HepG2 (cell line): Measurements from ENCODE around the gene LCE2C. TPM values are rescaled to one million over a fixed set of nuclear protein-coding genes. Genes with fewer than 3 reads are reported as not detected.

Experiments
- ATAC-seq: fragments of 200-7000 bp; cut with Tn5 transposase; 3 replicates; pipeline ENCODE4 v1.9.1; 2020; ENCODE audit warnings: mild to moderate bottlenecking, moderate library complexity
- BruUV-seq: library from RNA; stranded (reverse); fragments of 400-500 nt; replicated peaks from 2 replicates; lab custom pipeline; 2021; lab: Mats Ljungman, UMichigan
- CTCF ChIA-PET: fragments of 300-600 bp; formaldehyde crosslinking; extraction: SDS; loops from one replicate; lab custom pipeline; 2021; ENCODE audit warnings: low total read pairs, inconsistent platforms, low intra/inter-chr PET ratio; lab: Yijun Ruan, JAX
- POLR2A ChIA-PET: fragments of 350-600 bp; sonication (Branson Sonifier 250); formaldehyde crosslinking; loops from one replicate; lab custom pipeline; 2020; ENCODE audit warnings: antibody characterized with exemption, inconsistent platforms; lab: Yijun Ruan, JAX
- DNase-seq: peaks from one replicate; pipeline ENCODE4 v3.0.0-alpha.2; 2015; ENCODE audit warnings: low spot score
- FAIRE-seq: peaks from 3 replicates; lab custom pipeline; 2011; peaks lifted over from hg19 to GRCh38; lab: Jason Lieb, UNC
- H2AFZ ChIP-seq: one replicate; pipeline ENCODE4 v1.6.1; 2011; ENCODE audit warnings: low read length, inconsistent platforms
- H3K27ac ChIP-seq: fragments of 300-600 bp; 3 replicates; pipeline ENCODE4 v1.8.0; 2011; ENCODE audit warnings: mixed run types, mild to moderate bottlenecking, mixed read lengths, low read length, inconsistent platforms; ENCODE audit not compliant: insufficient read depth; ENCODE audit errors: extremely low read length
- H3K27me3 ChIP-seq, 2 experiments: fragments of 200-600 bp in 1 of 2; 2 replicates in 1 of 2; 3 replicates in 1 of 2; pipeline versions ENCODE4 v1.6.0 to v1.8.0; 2011; ENCODE audit warnings: low read length in 2 of 2, mild to moderate bottlenecking in 2 of 2, moderate library complexity in 2 of 2, inconsistent platforms in 1 of 2; ENCODE audit not compliant: insufficient read depth in 2 of 2, control insufficient read depth in 1 of 2
- H3K36me3 ChIP-seq, 2 experiments: fragments of 200-600 bp in 1 of 2; replicated peaks in 1 of 2; 2 replicates in 1 of 2; 3 replicates in 1 of 2; pipeline versions ENCODE4 v1.5.1 to v1.8.0; 2011; ENCODE audit warnings: low read length in 2 of 2, inconsistent platforms in 1 of 2; ENCODE audit not compliant: insufficient read depth in 2 of 2, control insufficient read depth in 1 of 2
- H3K4me1 ChIP-seq: 2 replicates; pipeline ENCODE4 v1.5.1; 2012; ENCODE audit warnings: low read length, inconsistent platforms; ENCODE audit not compliant: insufficient read depth
- H3K4me2 ChIP-seq: 2 replicates; pipeline ENCODE4 v1.6.0; 2011; ENCODE audit warnings: low read depth, low read length, inconsistent platforms
- H3K4me3 ChIP-seq, 3 experiments: fragments of 200-600 bp in 1 of 3; sonication (generic), shearing (Covaris generic) in 1 of 3; replicated peaks in 1 of 3; 2 replicates each; pipeline ENCODE4 v1.5.1; 2011 to 2016; ENCODE audit warnings: low read length in 3 of 3, inconsistent platforms in 2 of 3, low read depth in 2 of 3, mild to moderate bottlenecking in 2 of 3, control low read depth in 1 of 3, mixed read lengths in 1 of 3; ENCODE audit not compliant: insufficient read depth in 1 of 3
- H3K79me2 ChIP-seq: one replicate; pipeline ENCODE4 v1.6.1; 2011; ENCODE audit warnings: low read length, inconsistent platforms; ENCODE audit not compliant: insufficient read depth
- H3K9ac ChIP-seq: 2 replicates; pipeline ENCODE4 v1.6.0; 2011; ENCODE audit warnings: mild to moderate bottlenecking, low read depth, low read length, inconsistent platforms; ENCODE audit not compliant: insufficient read depth
- H3K9me3 ChIP-seq: 2 replicates; pipeline ENCODE4 v1.5.1; 2012; ENCODE audit warnings: mild to moderate bottlenecking, low read length
- H4K20me1 ChIP-seq: 2 replicates; pipeline ENCODE4 v1.6.0; 2011; ENCODE audit warnings: inconsistent platforms, mild to moderate bottlenecking, low read length, moderate library complexity; ENCODE audit not compliant: insufficient read depth
- ATF7 ChIP-seq, 2 experiments: fragments of 450-650 bp in 1 of 2; sonication (generic) in 1 of 2; formaldehyde crosslinking in 1 of 2; IDR thresholded peaks; 2 replicates each; pipeline versions ENCODE4 v1.4.0 to v1.6.1; 2016 to 2020; ENCODE audit warnings: antibody characterized with exemption in 1 of 2, mild to moderate bottlenecking in 1 of 2, missing genetic modification reagents in 1 of 2
- CHD4 ChIP-seq: fragments of 200-600 bp; sonication (generic); IDR thresholded peaks from 2 replicates; pipeline ENCODE4 v1.7.0; 2017; ENCODE audit warnings: mild to moderate bottlenecking, low read length, borderline replicate concordance
- PHF20 ChIP-seq: sonication (generic); formaldehyde crosslinking; IDR thresholded peaks from 2 replicates; pipeline ENCODE4 v1.5.0; 2020; ENCODE audit warnings: mild to moderate bottlenecking, missing genetic modification reagents
- REL ChIP-seq: sonication (generic); formaldehyde crosslinking; conservative IDR thresholded peaks from 2 replicates; pipeline ENCODE4 v1.8.0; 2022; ENCODE audit warnings: mild to moderate bottlenecking, missing genetic modification reagents, moderate library complexity
- SMAD1 ChIP-seq: sonication (generic); formaldehyde crosslinking; IDR thresholded peaks from 2 replicates; pipeline ENCODE4 v1.4.0; 2020; ENCODE audit warnings: missing genetic modification reagents, low read depth, mild to moderate bottlenecking, borderline replicate concordance
- TARDBP ChIP-seq: sonication (generic); formaldehyde crosslinking; IDR thresholded peaks from 2 replicates; pipeline ENCODE4 v1.8.0; 2022; ENCODE audit warnings: mild to moderate bottlenecking, missing genetic modification reagents
- TOE1 ChIP-seq: sonication (generic); formaldehyde crosslinking; IDR thresholded peaks from 2 replicates; pipeline ENCODE4 v1.4.0; 2020; ENCODE audit warnings: mild to moderate bottlenecking, missing genetic modification reagents
- ZBTB7A ChIP-seq: sonication (generic); formaldehyde crosslinking; IDR thresholded peaks from 2 replicates; pipeline ENCODE4 v1.8.0; 2022; ENCODE audit warnings: mild to moderate bottlenecking, missing genetic modification reagents
- ZNF432 ChIP-seq: sonication (generic); formaldehyde crosslinking; IDR thresholded peaks from 2 replicates; pipeline ENCODE4 v1.5.0; 2020; ENCODE audit warnings: missing genetic modification reagents, mild to moderate bottlenecking, borderline replicate concordance
- ZNF468 ChIP-seq: sonication (generic); formaldehyde crosslinking; IDR thresholded peaks from 2 replicates; pipeline ENCODE4 v1.8.0; 2022; ENCODE audit warnings: mild to moderate bottlenecking, moderate library complexity, missing genetic modification reagents
- ZNF557 ChIP-seq: sonication (generic); formaldehyde crosslinking; IDR thresholded peaks from 2 replicates; pipeline ENCODE4 v1.4.0; 2020; ENCODE audit warnings: missing genetic modification reagents
- ZNF749 ChIP-seq: sonication (generic); formaldehyde crosslinking; IDR thresholded peaks from 2 replicates; pipeline ENCODE4 v1.8.0; 2022; ENCODE audit warnings: mild to moderate bottlenecking, missing genetic modification reagents, moderate library complexity, borderline replicate concordance
- WGBS: methylation state at CpG from one replicate; pipeline ENCODE4 v1.1.6; 2017; ENCODE audit warnings: low lambda C conversion rate; 5-methylcytosine and 5-hydroxymethylcytosine counted together
- in situ Hi-C: cut with HindIII; loops from 2 replicates; pipeline ENCODE4 v1.10.0; 2017; ENCODE audit warnings: low pct_unique_long_range_greater_than_20kb; ENCODE audit not compliant: extremely low pct_ligation_motif_present
- intact Hi-C: fragments of 100-400 bp; cut with micrococcal nuclease; formaldehyde crosslinking; loops from one replicate; pipeline ENCODE4 v1.10.0; 2022; ENCODE audit not compliant: unreplicated experiment
- polyA plus RNA-seq, 8 experiments: library from polyadenylated mRNA; depleted of rRNA in 3 of 8; stranded (reverse) in 7 of 8; unstranded in 1 of 8; fragments of >200 nt; fragmentation: Illumina TruSeq in 4 of 8; extraction: Trizol in 4 of 8; gene quantifications; 2 replicates each; pipeline versions ENCODE4 v1.2.1 to v1.2.3, GENCODE V29; 2011 to 2016; ENCODE audit warnings: low read depth in 4 of 8, missing spikeins in 1 of 8, mixed read lengths in 1 of 8; ENCODE audit not compliant: insufficient read depth in 1 of 8
- total RNA-seq, 5 experiments: library from RNA; depleted of rRNA; stranded (reverse); fragments of >200 nt; fragmentation: Illumina TruSeq; extraction: Trizol; gene quantifications; 2 replicates each; pipeline ENCODE4 v1.2.3, GENCODE V29; 2016; ENCODE audit warnings: low read depth in 1 of 5
- TF ChIP-seq, protein P1 (sequence below): sonication (generic); formaldehyde crosslinking; IDR thresholded peaks from 2 replicates; pipeline ENCODE4 v1.8.0; 2022; ENCODE audit warnings: missing genetic modification reagents, mild to moderate bottlenecking, inconsistent platforms, borderline replicate concordance
- TF ChIP-seq, protein P2 (sequence below): sonication (generic); formaldehyde crosslinking; IDR thresholded peaks from 2 replicates; pipeline ENCODE4 v1.5.0; 2020; ENCODE audit warnings: mild to moderate bottlenecking, low read depth, missing genetic modification reagents, borderline replicate concordance

Gene LCE2C
- total and polyA plus RNA-seq, 2 of the 13 experiments (the other 11 are each of a cell fraction or from before 2014, with no cell fraction given): not detected

DNA sequence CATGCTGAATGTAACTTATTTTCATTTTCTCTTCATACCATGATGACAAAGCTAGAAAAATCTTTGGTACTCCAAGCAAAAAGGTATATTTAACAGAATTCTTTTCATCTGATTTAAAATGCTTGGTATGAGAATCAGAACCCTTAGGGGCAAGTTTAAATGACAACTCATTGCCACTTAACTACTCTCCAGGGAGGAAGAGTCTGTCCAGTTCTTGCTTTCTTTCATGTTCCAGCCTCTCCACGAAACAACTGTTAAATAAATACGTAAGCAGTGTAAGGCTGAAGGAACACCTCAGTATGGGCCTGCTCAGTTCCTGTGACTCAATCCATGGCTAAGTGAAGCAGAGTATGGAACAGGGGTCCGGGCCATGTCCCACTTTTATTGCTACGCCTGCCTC lies 24.7 kb downstream of the LCE2C start:
- Histone ChIP-seq H3K27me3 (no peaks in the 10 kb centered on the region; a peak in 1 of 5 replicates), H3K27ac (no peak overlapping the region), H3K79me2 (no peaks in the 10 kb centered on the region), H3K4me1 (no peaks in the 10 kb centered on the region), H3K4me3 (no peak overlapping the region), H3K9me3 (no peaks in the 10 kb centered on the region), H4K20me1 (no peaks in the 10 kb centered on the region), H3K9ac (no peak overlapping the region), H2AFZ (no peak overlapping the region), H3K36me3 (no peaks in the 10 kb centered on the region), H3K4me2 (no peak overlapping the region)
- ChIA-PET CTCF (no interaction called here), POLR2A (no interaction called here)
- no peak for DNase-seq
- WGBS: 13% methylated on average over 4 of the region's 4 CpGs
- BruUV-seq: no TSS peak
- intact Hi-C loops (no loop called here), in situ Hi-C loops (no loop called here)
- FAIRE-seq: no peak
- ATAC-seq: no peak
- TF ChIP-seq REL (CRISPR knock-in tag) (no peak), ZNF749 (no peak), ZBTB7A (CRISPR knock-in tag) (no peak), PHF20 (CRISPR knock-in tag) (no peak), TOE1 (CRISPR knock-in tag) (no peak), SMAD1 (CRISPR knock-in tag) (no peak), TARDBP (CRISPR knock-in tag) (no peak), CHD4 (no peak), ZNF557 (CRISPR knock-in tag) (no peak), ZNF468 (CRISPR knock-in tag) (no peak), ATF7 (IDR thresholded peaks at IDR 0.05) (no peak), ATF7 (CRISPR knock-in tag; IDR thresholded peaks at IDR 0.05) (no peak), ZNF432 (CRISPR knock-in tag) (no peak)
- TF ChIP-seq, protein P1, sequence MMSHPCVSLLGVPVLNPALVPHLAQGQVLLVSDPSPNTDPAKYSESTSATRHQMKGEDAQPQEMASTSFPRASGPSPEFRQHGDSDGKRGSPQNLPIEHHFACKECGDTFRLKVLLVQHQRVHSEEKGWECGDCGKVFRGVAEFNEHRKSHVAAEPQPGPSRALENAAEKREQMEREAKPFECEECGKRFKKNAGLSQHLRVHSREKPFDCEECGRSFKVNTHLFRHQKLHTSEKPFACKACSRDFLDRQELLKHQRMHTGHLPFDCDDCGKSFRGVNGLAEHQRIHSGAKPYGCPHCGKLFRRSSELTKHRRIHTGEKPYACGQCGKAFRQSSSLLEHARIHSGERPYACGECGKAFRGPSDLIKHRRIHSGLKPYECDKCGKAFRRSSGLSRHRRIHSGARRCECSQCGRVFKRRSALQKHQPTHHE (CRISPR knock-in tag): no peak
- TF ChIP-seq, protein P2, sequence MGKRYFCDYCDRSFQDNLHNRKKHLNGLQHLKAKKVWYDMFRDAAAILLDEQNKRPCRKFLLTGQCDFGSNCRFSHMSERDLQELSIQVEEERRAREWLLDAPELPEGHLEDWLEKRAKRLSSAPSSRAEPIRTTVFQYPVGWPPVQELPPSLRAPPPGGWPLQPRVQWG (CRISPR knock-in tag): no peak
